WTC11 (cell line): Measurements from ENCODE around the gene BGN. TPM values are rescaled to one million over a fixed set of nuclear protein-coding genes. Genes with fewer than 3 reads are reported as not detected.

ENCODE experiments used
- ATAC-seq: fragments of 200-7000 bp; cut with Tn5 transposase; 2 replicates; pipeline ENCODE4 v1.10.0; 2021; ENCODE audit warnings: mild to moderate bottlenecking, moderate library complexity
- CTCF ChIA-PET: fragments of 300-600 bp; sonication (Branson Sonifier 250); formaldehyde crosslinking; loops from one replicate; lab custom pipeline; 2021; ENCODE audit warnings: antibody characterized with exemption; lab: Charles Lee
- POLR2A ChIA-PET: fragments of 350-600 bp; sonication (Branson Sonifier 250); formaldehyde crosslinking; loops from one replicate; lab custom pipeline; 2021; ENCODE audit warnings: antibody characterized with exemption; lab: Charles Lee
- DNase-seq: peaks from one replicate; pipeline ENCODE4 v3.0.0; 2021; ENCODE audit warnings: low spot score
- H3K27ac Mint-ChIP-seq: 2 replicates; pipeline ENCODE4 v1.8.0; 2021; ENCODE audit warnings: mixed read lengths
- H3K27me3 Mint-ChIP-seq: 2 replicates; pipeline ENCODE4 v1.8.0; 2021; ENCODE audit warnings: low read depth, mild to moderate bottlenecking, moderate library complexity, mixed read lengths
- H3K36me3 Mint-ChIP-seq: 2 replicates; pipeline ENCODE4 v1.8.0; 2021; ENCODE audit warnings: mixed read lengths
- H3K4me1 Mint-ChIP-seq: 2 replicates; pipeline ENCODE4 v1.8.0; 2022; ENCODE audit warnings: mixed read lengths
- H3K4me3 Mint-ChIP-seq: 2 replicates; pipeline ENCODE4 v1.8.0; 2021; ENCODE audit warnings: mild to moderate bottlenecking, moderate library complexity, mixed read lengths
- H3K9me3 Mint-ChIP-seq: 2 replicates; pipeline ENCODE4 v1.8.0; 2021; ENCODE audit warnings: mixed read lengths
- CDX4 ChIP-seq: fragments of 250-450 bp; sonication (Bioruptor Pico); IDR thresholded peaks from 2 replicates; pipeline ENCODE4 v1.9.0; 2021; ENCODE audit warnings: moderate library complexity, mild to moderate bottlenecking, inconsistent platforms, borderline replicate concordance
- E2F1 ChIP-seq: sonication (generic); formaldehyde crosslinking; IDR thresholded peaks from 2 replicates; pipeline ENCODE4 v1.8.0; 2022; ENCODE audit warnings: mild to moderate bottlenecking, missing genetic modification reagents
- FOXK1 ChIP-seq: sonication (generic); formaldehyde crosslinking; IDR thresholded peaks from 2 replicates; pipeline ENCODE4 v1.8.0; 2022; ENCODE audit warnings: mild to moderate bottlenecking, moderate library complexity, missing genetic modification reagents
- GABPB1 ChIP-seq: sonication (generic); formaldehyde crosslinking; IDR thresholded peaks from 2 replicates; pipeline ENCODE4 v1.8.1; 2023; ENCODE audit warnings: mild to moderate bottlenecking, missing genetic modification reagents
- GTF2I ChIP-seq: fragments of 250-450 bp; sonication (Bioruptor Pico); conservative IDR thresholded peaks from 2 replicates; pipeline ENCODE4 v1.4.0; 2021; ENCODE audit warnings: mild to moderate bottlenecking
- NR2C2 ChIP-seq: sonication (generic); formaldehyde crosslinking; IDR thresholded peaks from 2 replicates; pipeline ENCODE4 v1.8.0; 2022; ENCODE audit warnings: mild to moderate bottlenecking, missing genetic modification reagents
- NR3C1 ChIP-seq: sonication (generic); formaldehyde crosslinking; conservative IDR thresholded peaks from 2 replicates; pipeline ENCODE4 v1.8.1; 2023; ENCODE audit warnings: low read depth, mild to moderate bottlenecking, missing genetic modification reagents
- SMAD3 ChIP-seq: sonication (generic); formaldehyde crosslinking; IDR thresholded peaks from 2 replicates; pipeline ENCODE4 v1.8.0; 2022; ENCODE audit warnings: missing genetic modification reagents, mild to moderate bottlenecking, borderline replicate concordance
- USF2 ChIP-seq: sonication (generic); formaldehyde crosslinking; IDR thresholded peaks from 2 replicates; pipeline ENCODE4 v1.8.1; 2023; ENCODE audit warnings: mild to moderate bottlenecking, missing genetic modification reagents, moderate library complexity
- ZNF219 ChIP-seq: sonication (generic); formaldehyde crosslinking; IDR thresholded peaks from 2 replicates; pipeline ENCODE4 v1.8.0; 2023; ENCODE audit warnings: missing genetic modification reagents, mild to moderate bottlenecking, borderline replicate concordance
- ZNF281 ChIP-seq: sonication (generic); formaldehyde crosslinking; IDR thresholded peaks from 2 replicates; pipeline ENCODE4 v1.8.0; 2023; ENCODE audit warnings: mild to moderate bottlenecking, missing genetic modification reagents
- ZNF396 ChIP-seq: fragments of 250-450 bp; sonication (Bioruptor Pico); IDR thresholded peaks from 2 replicates; pipeline ENCODE4 v1.8.0; 2021; ENCODE audit warnings: mild to moderate bottlenecking, moderate library complexity, borderline replicate concordance
- ZNF416 ChIP-seq: fragments of 250-450 bp; sonication (Bioruptor Pico); IDR thresholded peaks from 2 replicates; pipeline ENCODE4 v1.9.0; 2021; ENCODE audit warnings: mild to moderate bottlenecking, inconsistent platforms
- ZNF532 ChIP-seq: fragments of 250-450 bp; sonication (Bioruptor Pico); IDR thresholded peaks from 2 replicates; pipeline ENCODE4 v1.9.0; 2021; ENCODE audit warnings: mild to moderate bottlenecking, borderline replicate concordance
- total RNA-seq: library from RNA; stranded (reverse); gene quantifications from 3 replicates; pipeline ENCODE4 v1.2.3, GENCODE V29; 2021
- TF ChIP-seq, protein P1 (sequence below): sonication (generic); formaldehyde crosslinking; IDR thresholded peaks from 2 replicates; pipeline ENCODE4 v1.8.0; 2023; ENCODE audit warnings: missing genetic modification reagents, mild to moderate bottlenecking, borderline replicate concordance
- TF ChIP-seq, protein P2 (sequence below): fragments of 250-450 bp; sonication (Bioruptor Pico); IDR thresholded peaks from 2 replicates; pipeline ENCODE4 v1.9.0; 2021; ENCODE audit warnings: mild to moderate bottlenecking

Gene BGN
- total RNA-seq, 1 experiment from 2014 or later = 1.8 TPM

DNA sequence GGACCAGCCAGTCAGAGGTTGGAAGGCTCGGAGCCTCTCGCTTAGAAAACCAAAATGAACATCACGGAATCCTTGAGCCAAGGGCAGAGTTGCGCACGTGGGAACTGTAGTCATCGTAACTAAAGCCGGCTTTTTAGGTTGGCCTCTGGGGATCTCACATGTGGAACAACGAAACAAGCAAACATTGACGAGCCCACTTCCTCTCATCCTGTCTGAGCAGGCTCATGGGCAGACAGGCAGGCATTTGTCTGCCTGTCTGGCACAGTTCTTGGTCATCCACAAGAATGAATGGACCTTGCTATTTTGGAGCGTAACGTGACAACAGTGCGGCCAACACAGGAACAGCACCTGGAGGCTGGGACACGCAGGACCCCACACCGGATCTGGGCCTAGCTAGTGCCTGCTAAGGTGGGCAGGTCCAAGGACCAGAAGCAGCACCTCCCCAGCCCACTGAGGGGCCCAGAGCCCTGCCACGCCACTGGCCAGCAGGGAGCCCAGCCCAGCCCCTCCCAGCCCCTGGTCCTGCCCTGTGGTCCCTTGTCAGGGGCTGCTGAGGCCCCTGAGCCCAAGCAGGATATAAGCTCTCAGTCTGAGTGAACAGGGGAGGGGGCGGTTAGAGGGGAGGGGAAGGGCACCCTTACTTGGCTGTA lies 39.8 kb upstream of the BGN start:
- H3K4me3 Mint-ChIP-seq = no peak overlapping the region
- H3K27me3 Mint-ChIP-seq = no peaks in the 10 kb centered on the region
- ChIA-PET POLR2A (no interaction called here), CTCF (no interaction called here)
- H3K4me1 Mint-ChIP-seq = no peaks in the 10 kb centered on the region
- ATAC-seq = no peak
- no peaks in the 10 kb centered on the region for H3K9me3 Mint-ChIP-seq
- TF ChIP-seq GABPB1 (CRISPR knock-in tag) (no peak), USF2 (no peak), GTF2I (no peak), NR2C2 (no peak), SMAD3 (CRISPR knock-in tag) (no peak), E2F1 (CRISPR knock-in tag) (no peak), CDX4 (CRISPR knock-in tag) (no peak), ZNF532 (CRISPR knock-in tag) (no peak), FOXK1 (CRISPR knock-in tag) (no peak), ZNF396 (no peak), ZNF416 (CRISPR knock-in tag) (no peak), ZNF219 (no peak)
- TF ChIP-seq, protein P1, sequence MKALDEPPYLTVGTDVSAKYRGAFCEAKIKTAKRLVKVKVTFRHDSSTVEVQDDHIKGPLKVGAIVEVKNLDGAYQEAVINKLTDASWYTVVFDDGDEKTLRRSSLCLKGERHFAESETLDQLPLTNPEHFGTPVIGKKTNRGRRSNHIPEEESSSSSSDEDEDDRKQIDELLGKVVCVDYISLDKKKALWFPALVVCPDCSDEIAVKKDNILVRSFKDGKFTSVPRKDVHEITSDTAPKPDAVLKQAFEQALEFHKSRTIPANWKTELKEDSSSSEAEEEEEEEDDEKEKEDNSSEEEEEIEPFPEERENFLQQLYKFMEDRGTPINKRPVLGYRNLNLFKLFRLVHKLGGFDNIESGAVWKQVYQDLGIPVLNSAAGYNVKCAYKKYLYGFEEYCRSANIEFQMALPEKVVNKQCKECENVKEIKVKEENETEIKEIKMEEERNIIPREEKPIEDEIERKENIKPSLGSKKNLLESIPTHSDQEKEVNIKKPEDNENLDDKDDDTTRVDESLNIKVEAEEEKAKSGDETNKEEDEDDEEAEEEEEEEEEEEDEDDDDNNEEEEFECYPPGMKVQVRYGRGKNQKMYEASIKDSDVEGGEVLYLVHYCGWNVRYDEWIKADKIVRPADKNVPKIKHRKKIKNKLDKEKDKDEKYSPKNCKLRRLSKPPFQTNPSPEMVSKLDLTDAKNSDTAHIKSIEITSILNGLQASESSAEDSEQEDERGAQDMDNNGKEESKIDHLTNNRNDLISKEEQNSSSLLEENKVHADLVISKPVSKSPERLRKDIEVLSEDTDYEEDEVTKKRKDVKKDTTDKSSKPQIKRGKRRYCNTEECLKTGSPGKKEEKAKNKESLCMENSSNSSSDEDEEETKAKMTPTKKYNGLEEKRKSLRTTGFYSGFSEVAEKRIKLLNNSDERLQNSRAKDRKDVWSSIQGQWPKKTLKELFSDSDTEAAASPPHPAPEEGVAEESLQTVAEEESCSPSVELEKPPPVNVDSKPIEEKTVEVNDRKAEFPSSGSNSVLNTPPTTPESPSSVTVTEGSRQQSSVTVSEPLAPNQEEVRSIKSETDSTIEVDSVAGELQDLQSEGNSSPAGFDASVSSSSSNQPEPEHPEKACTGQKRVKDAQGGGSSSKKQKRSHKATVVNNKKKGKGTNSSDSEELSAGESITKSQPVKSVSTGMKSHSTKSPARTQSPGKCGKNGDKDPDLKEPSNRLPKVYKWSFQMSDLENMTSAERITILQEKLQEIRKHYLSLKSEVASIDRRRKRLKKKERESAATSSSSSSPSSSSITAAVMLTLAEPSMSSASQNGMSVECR (CRISPR knock-in tag) = no peak
- H3K36me3 Mint-ChIP-seq = peaks cover 9% of the 10 kb centered on the region
- no peak overlapping the region for H3K27ac Mint-ChIP-seq
- DNase-seq = no peak

DNA sequence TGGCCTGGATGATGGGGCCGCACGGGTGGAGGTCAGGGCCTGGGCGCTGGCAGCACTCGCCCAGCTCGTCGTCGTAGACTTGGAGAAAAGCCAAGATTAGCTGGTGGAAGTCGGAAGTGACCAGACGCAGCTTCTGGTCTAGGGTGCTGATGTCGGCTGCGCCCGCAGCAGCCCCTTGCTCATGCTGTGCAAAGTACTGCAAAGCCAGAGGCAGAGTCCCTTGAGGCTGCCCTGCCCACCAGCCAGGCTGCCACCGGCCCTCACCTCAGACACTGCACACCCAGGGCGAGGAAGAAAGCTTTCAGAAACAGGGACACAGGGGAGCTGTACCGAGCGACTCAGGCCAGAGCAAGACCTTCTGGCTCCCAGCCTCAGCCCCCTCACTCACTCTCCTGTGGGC lies 39.2 kb upstream of the BGN start:
- peaks cover 9% of the 10 kb centered on the region for H3K36me3 Mint-ChIP-seq
- H3K4me1 Mint-ChIP-seq = no peaks in the 10 kb centered on the region
- CTCF ChIA-PET = no interaction called here
- no peak for TF ChIP-seq ZNF396
- TF ChIP-seq, protein P2, sequence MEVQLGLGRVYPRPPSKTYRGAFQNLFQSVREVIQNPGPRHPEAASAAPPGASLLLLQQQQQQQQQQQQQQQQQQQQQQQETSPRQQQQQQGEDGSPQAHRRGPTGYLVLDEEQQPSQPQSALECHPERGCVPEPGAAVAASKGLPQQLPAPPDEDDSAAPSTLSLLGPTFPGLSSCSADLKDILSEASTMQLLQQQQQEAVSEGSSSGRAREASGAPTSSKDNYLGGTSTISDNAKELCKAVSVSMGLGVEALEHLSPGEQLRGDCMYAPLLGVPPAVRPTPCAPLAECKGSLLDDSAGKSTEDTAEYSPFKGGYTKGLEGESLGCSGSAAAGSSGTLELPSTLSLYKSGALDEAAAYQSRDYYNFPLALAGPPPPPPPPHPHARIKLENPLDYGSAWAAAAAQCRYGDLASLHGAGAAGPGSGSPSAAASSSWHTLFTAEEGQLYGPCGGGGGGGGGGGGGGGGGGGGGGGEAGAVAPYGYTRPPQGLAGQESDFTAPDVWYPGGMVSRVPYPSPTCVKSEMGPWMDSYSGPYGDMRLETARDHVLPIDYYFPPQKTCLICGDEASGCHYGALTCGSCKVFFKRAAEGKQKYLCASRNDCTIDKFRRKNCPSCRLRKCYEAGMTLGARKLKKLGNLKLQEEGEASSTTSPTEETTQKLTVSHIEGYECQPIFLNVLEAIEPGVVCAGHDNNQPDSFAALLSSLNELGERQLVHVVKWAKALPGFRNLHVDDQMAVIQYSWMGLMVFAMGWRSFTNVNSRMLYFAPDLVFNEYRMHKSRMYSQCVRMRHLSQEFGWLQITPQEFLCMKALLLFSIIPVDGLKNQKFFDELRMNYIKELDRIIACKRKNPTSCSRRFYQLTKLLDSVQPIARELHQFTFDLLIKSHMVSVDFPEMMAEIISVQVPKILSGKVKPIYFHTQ (CRISPR knock-in tag) = no peak
- no peak for TF ChIP-seq ZNF281 (CRISPR knock-in tag)
- TF ChIP-seq NR3C1 (CRISPR knock-in tag) = no peak
- no peak for TF ChIP-seq CDX4 (CRISPR knock-in tag)

More for the DNA sequence above, 39.2 kb upstream of the BGN start:
- Mint-ChIP-seq H3K4me3 (no peak overlapping the region), H3K27ac (no peak overlapping the region), H3K9me3 (no peaks in the 10 kb centered on the region), H3K27me3 (no peaks in the 10 kb centered on the region)
- DNase-seq = no peak
- POLR2A ChIA-PET = no interaction called here
- no peak for ATAC-seq
